ENCODE results near the gene OR6P1.

The OR6P1 gene, protein sequence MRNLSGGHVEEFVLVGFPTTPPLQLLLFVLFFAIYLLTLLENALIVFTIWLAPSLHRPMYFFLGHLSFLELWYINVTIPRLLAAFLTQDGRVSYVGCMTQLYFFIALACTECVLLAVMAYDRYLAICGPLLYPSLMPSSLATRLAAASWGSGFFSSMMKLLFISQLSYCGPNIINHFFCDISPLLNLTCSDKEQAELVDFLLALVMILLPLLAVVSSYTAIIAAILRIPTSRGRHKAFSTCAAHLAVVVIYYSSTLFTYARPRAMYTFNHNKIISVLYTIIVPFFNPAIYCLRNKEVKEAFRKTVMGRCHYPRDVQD

DNA sequence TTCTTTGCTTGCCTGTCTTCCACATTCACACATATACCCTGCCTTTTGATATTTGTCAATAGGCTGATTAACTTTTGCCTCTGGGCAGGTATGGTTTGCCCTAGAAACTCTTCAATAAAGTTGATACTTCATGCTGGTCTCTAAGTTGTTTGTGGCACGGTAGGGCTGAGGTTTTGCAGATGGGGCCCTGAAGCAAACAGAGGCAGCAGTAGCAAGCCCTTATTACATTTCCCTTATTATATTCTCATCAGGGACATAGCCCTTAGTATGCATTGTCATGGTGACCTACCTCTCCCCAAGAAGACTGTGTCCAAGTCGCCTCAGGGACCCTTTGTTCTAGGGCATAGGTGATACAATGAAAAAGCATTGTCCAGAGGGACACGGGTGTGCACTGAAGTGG lies at the start of gene OR6P1:
TSS of gene OR6P1 (minus strand) at position 101 of the 400 bp plus-strand sequence. CDS start 6,976 bp downstream, outside the sequence.
- no peak for DNase-seq (ENCODE audit: low read depth in 4 of 4, low spot score in 1 of 4)

DNA sequence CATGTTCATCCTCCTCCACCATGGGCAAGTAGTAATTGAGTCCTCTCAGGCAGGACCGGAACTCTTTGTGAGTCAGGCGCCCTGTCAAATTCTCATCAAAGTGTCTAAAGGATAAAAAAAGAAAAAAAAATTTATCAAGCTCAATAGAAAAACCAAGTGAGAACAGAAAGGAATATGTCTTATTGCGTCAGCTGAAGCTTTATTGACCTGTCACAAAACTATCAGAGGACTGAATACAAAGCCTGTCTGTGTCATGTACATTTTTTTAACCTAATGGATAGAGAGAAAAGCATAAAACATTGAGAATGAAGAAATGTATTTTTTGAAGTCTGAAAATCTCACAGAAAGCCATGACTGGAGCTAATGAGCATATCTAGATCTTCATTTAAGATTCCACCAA lies 43.4 kb upstream of the OR6P1 start:
- DNase-seq (ENCODE audit: low read depth in 4 of 4, low spot score in 1 of 4) = no peak

DNA sequence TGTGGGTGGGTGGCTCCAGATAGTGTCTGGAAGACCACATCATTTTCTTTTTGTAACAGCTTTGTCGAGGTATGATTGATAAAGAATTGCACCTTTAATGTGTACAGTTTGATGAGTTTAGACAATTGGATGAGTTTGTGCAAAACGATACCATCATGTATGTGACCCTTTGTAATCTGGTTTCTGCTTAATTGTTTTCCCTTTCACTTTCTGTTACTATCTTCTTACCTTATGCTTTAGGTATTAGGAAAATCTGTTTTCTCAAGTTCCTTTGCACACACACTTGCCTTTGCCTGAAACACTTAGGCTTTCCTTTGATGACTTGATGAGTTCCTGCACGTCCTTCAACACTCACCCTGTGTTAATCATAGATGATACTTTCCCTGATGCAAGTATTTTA lies 41.5 kb upstream of the OR6P1 start:
- DNase-seq (ENCODE audit: low read depth in 4 of 4, low spot score in 1 of 4) = no peak

DNA sequence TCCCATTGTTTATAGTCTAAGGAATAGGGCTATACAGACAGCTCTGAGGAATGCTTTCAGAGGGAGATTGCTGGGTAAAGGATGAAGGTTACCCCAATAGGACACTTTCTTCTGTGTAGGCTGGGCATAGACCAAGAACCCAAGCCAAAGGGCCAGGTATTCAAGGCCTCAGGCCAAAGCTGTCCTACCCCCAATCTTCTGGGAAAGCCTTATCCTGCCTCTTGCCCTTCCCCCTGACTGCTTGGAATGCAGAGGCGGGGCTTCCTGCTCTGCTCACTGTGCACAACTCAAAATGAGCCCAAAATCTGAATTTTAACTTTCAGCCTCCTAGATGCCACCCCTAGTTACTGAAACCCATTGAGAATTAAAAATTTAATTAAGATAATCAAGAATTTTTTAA lies 36.9 kb upstream of the OR6P1 start:
- no peak for DNase-seq (ENCODE audit: low read depth in 4 of 4, low spot score in 1 of 4)

DNA sequence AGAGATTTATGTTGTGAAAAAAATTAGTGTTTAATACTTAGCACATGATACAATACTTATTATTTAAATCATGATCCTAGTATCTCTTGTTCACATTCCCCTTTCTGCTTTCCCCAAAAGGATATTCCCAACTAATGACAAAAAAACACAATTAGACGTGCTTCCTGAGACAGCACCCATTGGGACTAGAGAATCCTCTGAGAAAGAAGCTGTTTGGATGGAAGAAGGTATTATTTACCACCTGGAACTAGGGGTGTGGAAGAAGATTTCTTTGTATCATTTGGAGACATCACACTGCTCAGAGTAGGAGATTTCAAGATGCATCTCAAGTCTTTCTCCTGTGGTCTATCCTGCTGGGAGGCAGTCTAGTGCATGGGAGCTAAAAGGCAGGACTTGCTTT lies 34.6 kb upstream of the OR6P1 start, which contains the start of gene OR10Z1:
TSS of gene OR10Z1 (plus strand) at position 301 of the 400 bp plus-strand sequence. CDS start 1,171 bp downstream, outside the sequence.
- DNase-seq (ENCODE audit: low read depth in 4 of 4, low spot score in 1 of 4) = no peak

DNA sequence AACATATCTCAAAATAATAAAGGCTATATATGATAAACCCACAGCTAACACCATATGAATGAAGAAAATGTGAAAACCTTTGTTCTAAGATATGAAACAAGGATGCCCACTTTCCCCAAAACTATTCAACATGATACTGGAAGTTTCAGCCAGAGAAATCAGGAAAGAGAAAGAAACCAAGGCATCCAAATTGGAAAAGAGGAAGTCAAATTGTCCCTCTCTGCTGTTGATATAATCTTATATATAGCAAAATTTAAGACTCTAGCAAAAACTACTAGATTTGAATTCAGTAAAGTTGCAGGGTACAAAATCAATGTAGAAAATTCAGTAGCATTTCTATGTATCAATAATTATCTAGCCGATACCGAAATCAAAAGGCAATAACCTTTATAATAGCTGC lies 30.4 kb upstream of the OR6P1 start:
- no peak for DNase-seq (ENCODE audit: low read depth in 4 of 4, low spot score in 1 of 4)

DNA sequence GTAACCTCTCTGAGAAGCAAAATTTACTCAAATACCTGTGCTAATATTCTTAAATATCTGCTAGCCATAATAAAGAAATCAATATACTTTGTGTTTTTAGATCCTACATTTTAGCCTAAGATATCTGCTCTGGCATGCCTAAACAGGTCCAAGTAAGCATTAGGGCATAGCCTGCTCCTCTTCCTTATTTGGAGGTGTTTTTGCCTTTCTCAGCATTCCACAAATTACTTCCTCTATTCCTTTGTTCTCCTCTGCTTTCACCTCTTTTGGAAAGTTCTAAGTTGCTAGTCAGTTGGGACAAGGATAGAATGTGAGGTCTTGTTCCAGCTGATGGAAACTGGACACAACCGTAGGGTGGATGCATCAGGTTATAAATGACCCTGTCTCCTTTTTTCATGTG lies 16.6 kb upstream of the OR6P1 start:
- no peak for DNase-seq (ENCODE audit: low read depth in 4 of 4, low spot score in 1 of 4)

DNA sequence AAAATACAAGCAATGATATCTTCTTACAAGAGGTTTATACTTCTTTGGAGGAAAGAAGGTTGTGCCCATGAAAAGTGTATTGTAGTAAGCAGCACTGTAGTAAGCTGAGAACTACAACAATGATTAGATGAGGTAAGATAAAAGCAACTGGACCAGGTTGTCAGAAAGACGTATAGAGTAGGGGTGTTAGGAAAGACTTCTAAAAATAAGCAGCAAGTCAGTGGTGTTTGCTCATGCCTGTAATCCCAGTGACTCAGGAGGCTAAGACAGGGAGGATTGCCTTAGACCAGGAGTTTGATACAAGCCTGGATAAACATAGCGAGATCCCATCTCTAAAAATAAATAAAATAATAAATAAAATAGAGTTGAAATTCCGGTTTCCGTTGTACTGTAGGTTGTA lies 13.6 kb upstream of the OR6P1 start:
- DNase-seq (ENCODE audit: low read depth in 4 of 4, low spot score in 1 of 4) = no peak

DNA sequence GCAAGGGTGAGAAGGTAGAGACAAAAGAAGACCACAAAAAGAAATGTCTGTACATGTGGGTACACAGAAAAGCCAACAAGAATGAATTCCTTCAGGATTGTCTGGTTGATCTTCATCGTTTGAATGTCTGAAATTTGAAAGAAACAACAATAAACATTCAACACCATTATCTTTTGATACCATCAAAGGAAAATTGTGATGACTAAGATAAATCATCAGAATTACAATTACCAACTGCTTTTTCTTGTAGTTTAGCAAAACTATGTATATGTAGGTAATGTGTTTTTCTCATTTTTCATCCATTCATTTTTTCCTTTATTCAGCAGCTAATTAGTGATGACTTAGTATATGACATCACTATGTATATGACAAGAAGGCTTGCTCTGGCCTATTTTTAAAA lies 9.4 kb upstream of the OR6P1 start, which contains the start of gene OR10X1:
TSS of gene OR10X1 (minus strand) at position 167 of the 400 bp plus-strand sequence. CDS start at position 167, 0 bp downstream.
- DNase-seq (ENCODE audit: low read depth in 4 of 4, low spot score in 1 of 4) = no peak

DNA sequence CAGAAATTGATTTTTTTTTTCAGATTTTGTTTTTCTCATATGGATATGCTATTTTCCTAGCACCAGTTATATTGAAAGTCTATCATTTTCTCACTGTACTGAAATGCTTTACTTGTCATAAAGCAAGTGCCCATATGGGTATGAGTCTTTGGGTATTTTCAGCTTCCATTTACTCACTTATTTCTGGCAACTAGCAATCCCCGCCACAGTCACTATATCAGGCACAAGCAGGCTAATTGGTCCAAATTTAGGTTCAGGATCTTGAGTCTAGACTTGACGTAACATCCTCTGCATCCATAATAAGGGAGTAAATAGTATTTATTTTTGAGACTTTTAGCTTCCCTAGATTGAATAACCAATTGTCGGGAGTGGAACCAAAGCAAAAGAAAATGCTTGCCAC lies 7.2 kb upstream of the OR6P1 start:
- no peak for DNase-seq (ENCODE audit: low read depth in 4 of 4, low spot score in 1 of 4)

DNA sequence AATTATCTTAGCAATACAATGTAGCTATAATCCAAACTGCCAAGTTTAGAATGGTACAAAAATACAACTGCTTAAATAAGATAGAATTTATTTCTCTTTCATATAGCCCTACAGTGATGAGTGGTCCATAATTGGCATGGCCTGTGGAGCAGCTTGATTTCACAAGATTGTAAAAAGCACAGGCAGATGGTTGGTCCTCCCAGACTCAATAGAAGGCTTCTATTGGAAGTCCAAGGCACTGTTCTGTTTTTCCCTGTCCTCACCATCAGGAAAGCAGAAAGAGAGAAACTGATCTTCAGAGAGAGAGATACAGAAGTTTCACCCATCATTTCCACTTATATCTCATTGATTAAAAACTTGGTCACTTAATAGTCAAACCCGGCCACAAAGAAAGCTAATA lies 1.8 kb upstream of the OR6P1 start:
- no peak for DNase-seq (ENCODE audit: low read depth in 4 of 4, low spot score in 1 of 4)

DNA sequence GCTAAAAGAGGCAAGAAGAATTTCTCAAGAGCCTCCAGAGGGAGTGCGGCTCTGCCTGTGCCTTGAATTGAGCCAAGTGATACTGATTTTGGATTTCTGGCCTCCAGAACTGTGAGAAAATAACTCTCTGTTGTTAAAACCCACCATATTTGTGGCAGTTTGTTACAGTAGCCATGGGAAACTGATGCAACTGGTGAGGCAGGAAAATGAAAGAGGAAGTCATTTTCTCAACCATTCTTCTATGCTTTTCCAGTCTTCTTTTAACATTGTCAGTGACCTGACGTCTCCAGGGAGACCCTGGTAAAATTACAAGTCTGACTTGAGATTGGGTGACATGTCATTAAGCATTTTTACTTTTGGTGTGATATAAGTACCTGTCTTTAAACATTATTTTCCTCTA lies 5.8 kb downstream of the OR6P1 start:
- no peak for DNase-seq (ENCODE audit: low read depth in 4 of 4, low spot score in 1 of 4)

DNA sequence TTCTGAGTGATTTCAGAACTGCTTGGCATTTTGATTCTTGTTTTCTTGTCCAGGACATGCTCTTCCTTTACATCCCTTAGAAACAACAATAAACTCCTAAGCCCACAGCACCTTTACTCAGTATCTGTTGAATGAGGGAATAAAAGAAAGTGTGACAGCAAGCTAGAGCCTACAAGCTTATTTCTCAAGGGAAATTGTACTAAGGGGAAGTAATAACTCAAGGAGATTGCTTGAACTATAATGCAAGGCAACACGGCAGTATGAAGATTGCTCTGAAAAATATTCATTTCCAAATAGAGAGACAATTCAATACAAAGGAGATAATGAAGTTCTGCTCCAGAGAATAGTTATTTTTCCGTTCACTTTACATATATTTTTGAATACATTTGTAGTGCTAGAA lies 6.5 kb downstream of the OR6P1 start:
- DNase-seq (ENCODE audit: low read depth in 4 of 4, low spot score in 1 of 4) = no peak

DNA sequence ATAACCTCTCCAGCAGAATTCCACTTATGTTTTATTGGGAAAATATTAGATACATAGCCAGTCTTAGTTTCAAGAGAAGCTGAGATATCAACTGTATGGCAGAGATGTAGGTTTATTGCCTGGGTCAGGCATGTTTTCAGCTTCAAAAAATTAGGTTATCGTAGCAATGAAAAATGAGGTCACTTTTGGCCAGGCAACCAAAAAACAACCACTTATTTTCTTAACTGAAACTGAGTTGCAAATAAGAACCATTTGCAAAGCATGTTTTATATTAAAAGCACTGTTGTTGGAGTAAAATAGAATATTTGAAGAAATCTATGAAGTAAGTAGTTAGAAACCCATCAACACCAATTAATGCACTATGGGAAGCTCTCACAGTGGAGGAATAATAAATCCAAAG lies 10.7 kb downstream of the OR6P1 start:
- DNase-seq (ENCODE audit: low read depth in 4 of 4, low spot score in 1 of 4) = no peak

DNA sequence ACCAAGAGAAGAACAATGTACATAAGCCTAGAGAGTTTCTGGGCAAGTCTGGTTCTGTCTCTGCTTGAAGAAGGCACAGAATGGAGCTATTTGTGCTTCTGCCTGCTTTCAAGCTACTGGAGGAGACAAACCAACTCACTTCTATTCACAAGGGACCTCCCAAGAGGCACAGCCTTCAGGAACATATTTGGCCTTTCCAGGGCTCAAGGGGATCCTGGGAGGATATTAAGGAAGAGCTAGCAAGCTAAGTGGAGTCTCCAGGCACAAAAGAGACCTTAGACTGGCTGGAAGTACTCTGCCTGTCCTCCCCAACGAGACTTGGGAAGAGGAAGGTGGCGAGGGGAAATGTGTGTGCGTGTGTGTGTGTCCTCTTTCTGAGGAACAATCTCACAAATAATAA lies 16.0 kb downstream of the OR6P1 start, which contains the start of gene OR6Y1:
TSS of gene OR6Y1 (minus strand) at position 54 of the 400 bp plus-strand sequence. CDS start 6,300 bp downstream, outside the sequence.
- DNase-seq (ENCODE audit: low read depth in 4 of 4, low spot score in 1 of 4) = no peak

DNA sequence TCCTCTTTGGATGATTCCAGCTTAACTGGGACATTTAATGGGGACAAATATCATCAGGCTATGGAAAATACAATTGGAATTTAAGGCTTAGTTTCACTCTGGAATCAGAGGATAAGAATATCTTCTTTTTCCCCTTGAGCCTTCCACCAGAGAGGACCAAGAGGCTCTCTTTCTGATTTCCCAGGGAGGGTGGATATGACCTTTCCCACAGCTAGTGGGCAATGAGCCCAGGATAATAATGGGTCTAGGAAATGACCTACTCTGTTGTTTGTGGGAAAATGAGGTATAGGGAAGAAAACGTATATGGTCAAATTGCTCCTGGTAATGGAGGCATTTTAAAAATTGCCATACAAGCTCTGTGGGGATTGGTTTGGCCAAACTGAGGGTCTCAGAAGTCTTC lies 18.1 kb downstream of the OR6P1 start:
- DNase-seq (ENCODE audit: low read depth in 4 of 4, low spot score in 1 of 4) = no peak

DNA sequence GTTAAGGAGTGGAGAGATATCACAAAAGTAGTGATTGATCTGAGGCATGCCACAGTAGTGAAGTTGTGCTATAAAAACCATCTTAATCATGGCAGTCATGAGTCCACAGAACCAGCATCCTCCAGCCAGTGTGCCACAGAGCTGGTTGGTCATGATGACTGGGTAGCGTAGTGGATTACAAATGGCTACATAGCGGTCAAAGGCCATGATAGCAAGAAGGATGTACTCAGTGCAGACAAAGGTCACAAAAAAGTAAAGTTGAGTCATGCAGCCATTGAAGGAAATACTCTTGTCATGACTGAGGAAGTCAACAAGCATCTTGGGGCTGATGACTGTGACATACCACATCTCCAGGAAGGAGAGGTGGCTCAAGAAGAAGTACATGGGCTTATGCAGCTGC lies 22.8 kb downstream of the OR6P1 start:
- no peak for DNase-seq (ENCODE audit: low read depth in 4 of 4, low spot score in 1 of 4)

DNA sequence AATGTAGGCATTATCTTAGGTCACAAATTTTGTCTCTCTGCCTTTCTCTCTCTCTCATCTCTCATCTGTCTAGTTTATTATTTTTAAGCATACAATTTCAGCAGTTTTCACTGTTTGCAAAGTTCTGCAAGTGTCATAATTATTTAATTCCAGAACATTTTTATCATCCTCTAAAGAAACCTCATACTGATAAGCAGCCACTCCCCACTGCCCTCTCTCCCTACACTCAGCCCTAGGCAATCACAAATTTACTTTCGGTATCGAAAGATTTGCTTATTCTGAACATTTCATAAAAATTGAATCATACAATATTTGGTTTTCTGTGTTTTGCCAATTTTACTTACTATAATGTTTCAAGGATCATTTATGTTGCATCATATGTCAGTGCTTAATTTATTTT lies 32.8 kb downstream of the OR6P1 start:
- DNase-seq (ENCODE audit: low read depth in 4 of 4, low spot score in 1 of 4) = no peak

DNA sequence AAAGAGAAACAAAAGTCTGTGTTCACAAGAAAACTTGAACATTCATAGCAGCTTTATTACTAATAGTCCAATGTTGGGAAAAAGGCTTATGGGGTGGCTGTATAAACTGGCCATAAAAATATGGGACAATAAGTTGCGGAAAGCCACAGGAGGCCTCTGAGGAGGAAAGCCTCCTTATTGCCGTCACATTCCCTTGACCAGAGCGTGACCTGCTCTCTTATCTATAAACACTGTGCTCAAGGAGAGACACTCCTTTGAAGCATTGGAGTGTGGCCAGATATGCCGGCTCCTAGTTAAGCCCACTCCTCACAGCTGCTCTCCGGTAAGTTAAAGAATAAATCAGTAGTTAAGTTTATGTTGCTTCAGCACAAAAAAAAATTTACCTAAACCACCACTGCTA lies 35.9 kb downstream of the OR6P1 start:
- no peak for DNase-seq (ENCODE audit: low read depth in 4 of 4, low spot score in 1 of 4)

DNA sequence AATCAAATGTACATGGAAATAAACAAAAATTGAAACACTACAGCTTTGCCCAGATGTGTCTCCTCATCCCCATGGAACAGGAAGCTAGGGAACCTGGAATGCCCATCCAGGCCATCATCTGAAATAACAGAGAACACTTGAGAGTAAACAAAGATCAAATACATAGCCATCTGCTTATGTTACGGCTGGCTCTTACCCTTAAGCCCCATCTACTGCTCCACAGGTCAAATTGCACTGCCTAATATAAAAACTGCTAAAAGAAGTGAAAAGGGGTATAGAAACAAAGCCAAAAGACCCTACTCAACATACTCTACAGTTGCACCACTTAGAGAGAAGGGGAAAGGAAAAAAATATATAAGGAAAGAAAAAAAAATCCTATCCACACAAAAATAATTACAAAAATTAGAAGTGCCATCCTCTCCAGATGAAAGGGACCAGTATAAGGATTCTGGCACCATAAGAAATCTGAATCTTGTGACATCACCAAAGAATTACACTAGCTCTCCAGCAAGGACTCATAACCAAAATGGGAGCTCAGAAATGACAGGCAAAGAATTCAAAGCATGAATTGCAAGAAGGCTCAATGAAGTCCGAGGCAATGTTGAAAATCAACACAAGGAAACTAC lies 43.1 kb downstream of the OR6P1 start:
- no peak for DNase-seq (ENCODE audit: low read depth in 4 of 4, low spot score in 1 of 4)

DNA sequence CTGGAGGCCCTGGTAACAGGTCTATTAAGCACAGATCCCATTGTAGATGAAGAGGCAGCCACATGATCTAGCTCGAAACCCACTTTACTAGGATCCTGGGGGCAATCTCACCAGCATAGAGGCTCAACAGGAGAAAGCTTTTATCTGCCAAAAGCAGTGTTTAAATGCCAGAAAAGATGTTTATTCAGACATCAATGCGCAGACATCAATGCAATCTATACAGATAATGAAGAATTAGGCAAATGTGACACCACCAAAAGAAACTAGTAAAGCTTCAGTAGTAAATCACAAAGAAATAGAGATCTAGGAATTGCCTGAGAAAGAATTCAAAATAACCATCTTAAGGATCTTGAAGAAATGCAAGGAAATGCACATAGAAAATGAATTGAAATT lies 48.7 kb downstream of the OR6P1 start:
- DNase-seq (ENCODE audit: low read depth in 4 of 4, low spot score in 1 of 4) = no peak

DNA sequence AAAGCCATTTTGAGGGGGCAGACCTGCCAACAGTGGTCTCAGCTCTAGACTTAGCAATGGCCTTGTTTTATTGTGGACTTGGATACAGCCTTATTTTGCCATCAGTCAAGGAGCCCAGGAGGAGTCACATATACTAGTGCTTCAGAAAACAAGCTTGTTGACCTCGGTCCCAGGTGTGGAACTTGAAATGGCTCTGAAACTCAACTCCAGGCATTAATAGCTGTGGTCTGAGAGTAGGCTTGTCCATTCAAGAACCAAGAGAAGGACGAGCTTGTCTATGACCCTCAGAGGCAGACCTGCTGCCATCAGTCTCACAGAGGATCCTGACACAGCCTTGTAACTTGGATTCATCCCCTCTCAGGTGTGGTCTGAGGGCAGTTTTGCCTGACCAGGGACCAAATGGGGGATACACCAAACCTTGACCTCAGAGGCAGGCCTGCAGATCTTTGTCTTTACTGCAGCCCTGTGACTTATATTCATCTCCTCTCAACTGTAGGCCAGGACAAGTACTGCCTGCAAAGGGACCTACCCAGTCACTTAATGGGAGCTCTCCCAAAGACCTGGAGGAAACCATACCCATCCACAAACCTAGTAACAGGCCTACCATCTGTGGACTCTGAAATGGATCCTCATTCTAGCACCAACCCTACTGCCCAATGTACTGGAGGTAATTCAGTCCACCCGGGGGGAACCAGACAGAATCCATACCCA lies 49.3 kb downstream of the OR6P1 start:
- DNase-seq (ENCODE audit: low read depth in 4 of 4, low spot score in 1 of 4) = no peak
